Suprapubic skin (tissue), 4 donors: Measurements from ENCODE around the gene U2AF2. TPM values are rescaled to one million over a fixed set of nuclear protein-coding genes. Genes with fewer than 3 reads are reported as not detected.

Source experiments
- DNase-seq, 2 donors: peaks; one replicate each; pipeline ENCODE4 v3.0.0-alpha.2; 2019; ENCODE audit warnings: low spot score in 2 of 2
- H3K27ac ChIP-seq: fragments of 200-600 bp; sonication (generic); one replicate; pipeline ENCODE4 v1.5.1; 2019
- H3K27me3 ChIP-seq: fragments of 200-600 bp; sonication (generic); one replicate; pipeline ENCODE4 v1.5.1; 2019
- H3K36me3 ChIP-seq: fragments of 200-600 bp; sonication (generic); one replicate; pipeline ENCODE4 v1.5.1; 2019
- H3K4me1 ChIP-seq: fragments of 200-600 bp; sonication (generic); one replicate; pipeline ENCODE4 v1.5.1; 2019
- H3K4me3 ChIP-seq: fragments of 200-600 bp; sonication (generic); one replicate; pipeline ENCODE4 v1.5.1; 2019; ENCODE audit warnings: mild to moderate bottlenecking
- H3K9me3 ChIP-seq: fragments of 200-600 bp; sonication (generic); one replicate; pipeline ENCODE4 v1.5.1; 2019
- CTCF ChIP-seq, 2 donors: fragments of 200-600 bp in 1 of 2; fragments of 450-650 bp in 1 of 2; sonication (generic) in 1 of 2; IDR thresholded peaks; one replicate each; pipeline ENCODE4 v1.5.1; 2016 to 2019; ENCODE audit warnings: antibody characterized with exemption in 2 of 2, mild to moderate bottlenecking in 1 of 2, moderate library complexity in 1 of 2
- EP300 ChIP-seq: sonication (generic); formaldehyde crosslinking; IDR thresholded peaks from one replicate; pipeline ENCODE4 v1.6.1; 2017; ENCODE audit warnings: antibody characterized with exemption
- POLR2A ChIP-seq, 2 donors: fragments of 450-650 bp; IDR thresholded peaks; one replicate each; pipeline ENCODE4 v1.6.1; 2017; ENCODE audit warnings: antibody characterized with exemption in 2 of 2, mild to moderate bottlenecking in 2 of 2, moderate library complexity in 2 of 2
- POLR2AphosphoS5 ChIP-seq, 3 donors: sonication (generic); formaldehyde crosslinking; IDR thresholded peaks; one replicate each; pipeline ENCODE4 v1.6.1; 2017; ENCODE audit warnings: antibody characterized with exemption in 3 of 3
- WGBS: methylation state at CpG from one replicate; pipeline ENCODE4 v1.1.5; 2018; 5-methylcytosine and 5-hydroxymethylcytosine counted together
- total RNA-seq, 4 donors: library from RNA; depleted of rRNA; stranded (reverse); fragments of >200 nt; gene quantifications; one replicate each; pipeline ENCODE4 v1.1.0, GENCODE V29; 2016

U2AF2 gene
- total RNA-seq, 4 donors from 2014 or later = 82.8 to 128 (median 88.5) TPM

DNA sequence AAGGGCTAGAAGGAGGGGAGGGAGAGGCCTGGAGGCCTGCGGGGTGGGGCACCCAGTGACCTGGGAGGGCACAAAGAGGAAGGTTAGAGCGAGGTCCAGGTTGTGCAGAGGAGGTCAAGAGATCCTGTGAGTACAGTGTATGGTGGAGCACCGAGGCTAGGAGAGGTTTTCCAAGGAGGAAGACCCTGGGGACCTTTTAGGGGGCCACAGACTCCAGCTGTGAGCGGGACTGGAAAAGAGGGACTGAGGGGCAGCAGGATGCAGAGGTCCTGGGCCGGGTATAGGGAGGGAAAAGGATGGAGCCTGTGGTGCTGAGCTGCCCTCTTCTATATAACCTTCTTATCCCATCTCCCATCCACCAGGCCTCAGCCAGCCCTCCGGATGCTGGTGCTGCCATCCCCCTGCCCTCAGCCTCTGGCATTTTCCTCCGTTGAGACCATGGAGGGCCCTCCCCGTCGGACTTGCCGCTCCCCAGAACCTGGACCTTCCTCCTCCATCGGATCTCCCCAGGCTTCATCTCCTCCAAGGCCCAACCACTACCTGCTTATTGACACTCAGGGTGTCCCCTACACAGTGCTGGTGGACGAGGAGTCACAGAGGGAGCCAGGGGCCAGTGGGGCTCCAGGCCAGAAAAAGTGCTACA, 10.5 kb upstream of the U2AF2 start:
- Histone ChIP-seq H3K27ac (no peak overlapping the region), H3K4me1 (peaks cover 71% of the 10 kb centered on the region), H3K9me3 (no peaks in the 10 kb centered on the region), H3K36me3 (peaks cover 13% of the 10 kb centered on the region), H3K4me3 (peak overlapping the region; percentile 93), H3K27me3 (no peaks in the 10 kb centered on the region)
- DNase-seq = peak in 1 of 2 donors; percentile 57
- 49% methylated on average over 12 of the region's 12 CpGs for WGBS
- TF ChIP-seq POLR2AphosphoS5 (IDR thresholded peaks at IDR 0.05) = no peak
- TF ChIP-seq CTCF (IDR thresholded peaks at IDR 0.05) = no peak
- TF ChIP-seq POLR2A (IDR thresholded peaks at IDR 0.05) = no peak
- TF ChIP-seq EP300 = no peak

GRCh38 chr19:55644842-55645511, 9.9 kb upstream of the U2AF2 start:
- WGBS = 80% methylated on average over 9 of the region's 28 CpGs
- Histone ChIP-seq H3K4me3 (peak overlapping the region; percentile 93), H3K36me3 (peaks cover 13% of the 10 kb centered on the region)

GRCh38 chr19:55645512-55645881, 9.3 kb upstream of the U2AF2 start:
- 67% methylated on average over 5 of the region's 5 CpGs for WGBS
- H3K4me1 ChIP-seq = peaks cover 64% of the 10 kb centered on the region
- no peak for DNase-seq

More at GRCh38 chr19:55644842-55645511, 9.9 kb upstream of the U2AF2 start:
- TF ChIP-seq CTCF (IDR thresholded peaks at IDR 0.05) = no peak
- no peak for TF ChIP-seq EP300
- TF ChIP-seq POLR2A (IDR thresholded peaks at IDR 0.05) = no peak
- TF ChIP-seq POLR2AphosphoS5 (IDR thresholded peaks at IDR 0.05) = no peak
- Histone ChIP-seq H3K27me3 (no peaks in the 10 kb centered on the region), H3K27ac (no peak overlapping the region), H3K9me3 (no peaks in the 10 kb centered on the region), H3K4me1 (peaks cover 69% of the 10 kb centered on the region)
- peak in 1 of 2 donors; percentile 55 for DNase-seq

DNA sequence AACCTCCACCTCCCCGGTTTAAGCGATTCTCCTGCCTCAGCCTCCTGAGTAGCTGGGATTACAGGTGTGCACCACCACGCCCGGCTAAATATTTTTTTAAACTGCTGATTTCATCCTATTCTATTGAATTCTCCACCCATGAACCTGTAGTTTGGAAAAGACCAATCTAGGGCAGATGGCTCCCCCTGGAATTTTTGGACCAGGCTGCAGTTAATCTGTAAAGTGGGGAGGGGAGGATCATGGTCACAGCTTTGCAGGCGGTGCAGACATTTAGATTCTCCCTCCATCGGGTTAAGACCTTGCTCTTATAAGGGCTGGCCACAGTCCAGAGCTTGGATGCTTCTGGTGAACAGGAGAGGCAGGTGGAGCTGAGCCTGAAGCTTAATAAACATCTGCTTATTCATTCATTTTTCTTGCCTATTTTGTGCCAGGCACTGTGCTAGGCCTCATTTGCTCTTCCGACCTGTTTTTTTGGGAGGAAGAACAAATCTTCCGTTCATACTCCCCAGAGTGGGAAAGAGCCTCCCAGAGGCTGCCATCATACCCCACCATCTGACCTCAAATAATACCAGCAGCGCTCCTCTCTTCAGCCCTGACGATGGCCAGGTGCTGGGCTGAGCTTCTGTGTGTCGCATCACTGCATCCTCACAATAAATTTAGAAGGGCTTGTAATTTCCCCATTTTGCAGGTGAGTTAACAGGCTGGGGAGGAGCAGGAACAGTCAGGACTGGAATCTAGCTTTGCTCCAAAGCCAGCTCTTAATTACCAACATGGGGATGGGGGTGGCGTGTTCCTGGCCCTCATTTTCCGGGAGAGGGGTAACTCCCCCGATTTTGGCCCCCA, 7.7 kb upstream of the U2AF2 start:
- Histone ChIP-seq H3K9me3 (no peaks in the 10 kb centered on the region), H3K4me1 (peaks cover 55% of the 10 kb centered on the region), H3K36me3 (peaks cover 13% of the 10 kb centered on the region), H3K27me3 (no peaks in the 10 kb centered on the region), H3K27ac (peak overlapping the region; percentile 82), H3K4me3 (peak overlapping the region; percentile 90)
- no peak for DNase-seq
- no peak for TF ChIP-seq POLR2AphosphoS5 (IDR thresholded peaks at IDR 0.05)
- no peak for TF ChIP-seq POLR2A (IDR thresholded peaks at IDR 0.05)
- no peak for TF ChIP-seq CTCF (IDR thresholded peaks at IDR 0.05)
- no peak for TF ChIP-seq EP300
- WGBS = 48% methylated on average over 14 of the region's 14 CpGs

More at GRCh38 chr19:55645512-55645881, 9.3 kb upstream of the U2AF2 start:
- TF ChIP-seq POLR2A (IDR thresholded peaks at IDR 0.05) = no peak
- no peak for TF ChIP-seq EP300
- TF ChIP-seq POLR2AphosphoS5 (IDR thresholded peaks at IDR 0.05) = no peak
- TF ChIP-seq CTCF (IDR thresholded peaks at IDR 0.05) = no peak
- H3K36me3 ChIP-seq = peaks cover 13% of the 10 kb centered on the region
- H3K9me3 ChIP-seq = no peaks in the 10 kb centered on the region
- no peaks in the 10 kb centered on the region for H3K27me3 ChIP-seq
- H3K27ac ChIP-seq = no peak overlapping the region
- H3K4me3 ChIP-seq = no peak overlapping the region
